NT2/D1 (cell line): Measurements from ENCODE around the gene HGFAC.

Source experiments
- DNase-seq: peaks from one replicate; pipeline ENCODE4 v3.0.0-alpha.2; 2011; ENCODE audit warnings: low read depth, low spot score
- H3K27me3 ChIP-seq: 2 replicates; pipeline ENCODE4 v1.6.0; 2011; ENCODE audit warnings: mild to moderate bottlenecking; ENCODE audit not compliant: insufficient read length, insufficient read depth
- H3K36me3 ChIP-seq: 2 replicates; pipeline ENCODE4 v1.6.1; 2011; ENCODE audit warnings: mild to moderate bottlenecking, low read length, mixed read lengths; ENCODE audit not compliant: insufficient read depth, insufficient read length
- H3K4me1 ChIP-seq: 2 replicates; pipeline ENCODE4 v1.5.1; 2011; ENCODE audit not compliant: insufficient read depth, insufficient read length
- H3K4me3 ChIP-seq: 2 replicates; pipeline ENCODE4 v1.5.1; 2011; ENCODE audit warnings: low read depth; ENCODE audit not compliant: insufficient read length
- H3K9ac ChIP-seq: 2 replicates; pipeline ENCODE4 v1.6.0; 2011; ENCODE audit warnings: low read depth; ENCODE audit not compliant: insufficient read length
- H3K9me3 ChIP-seq: 2 replicates; pipeline ENCODE4 v1.5.1; 2011; ENCODE audit warnings: mild to moderate bottlenecking, low read length; ENCODE audit not compliant: insufficient read depth
- SUZ12 ChIP-seq: IDR thresholded peaks from 2 replicates; pipeline ENCODE4 v1.6.1; 2011; ENCODE audit not compliant: insufficient read length, insufficient read depth; ENCODE audit errors: extremely low read depth
- YY1 ChIP-seq: IDR thresholded peaks from 2 replicates; pipeline ENCODE4 v1.6.1; 2011; ENCODE audit not compliant: insufficient read length, insufficient read depth
- ZNF274 ChIP-seq: IDR thresholded peaks from 2 replicates; pipeline ENCODE4 v1.6.1; 2011; ENCODE audit warnings: mild to moderate bottlenecking, low read depth, low read length

The HGFAC gene

DNA sequence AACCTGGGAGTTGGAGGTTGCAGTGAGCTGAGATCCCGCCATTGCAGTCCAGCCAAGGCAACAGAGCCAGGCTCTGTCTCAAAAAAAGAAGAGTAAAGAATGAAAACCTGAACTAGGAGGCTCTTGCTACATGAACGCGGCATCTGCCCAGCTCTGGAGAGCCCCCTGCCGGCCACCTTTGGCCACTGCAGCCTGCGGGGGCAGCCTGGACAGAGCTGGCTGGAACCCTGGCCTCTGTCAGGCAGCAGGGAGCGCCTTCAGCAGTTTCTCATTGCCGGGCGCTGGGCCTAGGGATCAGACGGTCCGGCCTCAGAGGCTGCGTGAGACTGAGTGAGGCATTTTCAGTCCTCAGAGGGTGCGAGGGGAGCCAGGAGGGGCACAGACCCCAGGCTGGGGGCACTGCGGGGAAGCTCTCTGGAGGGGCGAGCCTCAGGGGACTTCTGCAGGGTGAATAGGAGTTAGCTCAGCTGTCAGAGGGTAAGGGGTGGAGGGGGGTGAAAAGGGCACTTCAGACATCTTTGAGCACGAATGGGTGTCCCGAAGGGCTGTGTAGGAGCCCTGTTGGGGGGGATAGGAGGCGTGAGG is 38.9 kb downstream of the HGFAC start:
- H3K27me3 ChIP-seq, result peaks cover 82% of the 10 kb centered on the region
- DNase-seq, result peak; percentile 85
- no peak overlapping the region for H3K4me3 ChIP-seq
- no peaks in the 10 kb centered on the region for H3K36me3 ChIP-seq
- H3K9me3 ChIP-seq, result no peaks in the 10 kb centered on the region
- peaks cover 62% of the 10 kb centered on the region for H3K4me1 ChIP-seq
- H3K9ac ChIP-seq, result peak overlapping the region; percentile 56
- TF ChIP-seq YY1 (no peak), ZNF274 (no peak), SUZ12 (no peak)

- no peak for TF ChIP-seq SUZ12
- no peak for TF ChIP-seq YY1
- no peak for TF ChIP-seq ZNF274
Measured at GRCh38 chr4:3481113-3481531, 39.4 kb downstream of the HGFAC start.

GRCh38 chr4:3481783-3482393 is 40.1 kb downstream of the HGFAC start:
- Histone ChIP-seq H3K27me3 (peaks cover 83% of the 10 kb centered on the region), H3K4me3 (no peak overlapping the region), H3K36me3 (no peaks in the 10 kb centered on the region), H3K9me3 (no peaks in the 10 kb centered on the region), H3K4me1 (peaks cover 75% of the 10 kb centered on the region), H3K9ac (peak overlapping the region; percentile 5)
- TF ChIP-seq ZNF274 (no peak), SUZ12 (no peak)
- no peak for DNase-seq

More at GRCh38 chr4:3481113-3481531, 39.4 kb downstream of the HGFAC start:
- DNase-seq, result peak; percentile 69
- no peak overlapping the region for H3K4me3 ChIP-seq
- no peaks in the 10 kb centered on the region for H3K9me3 ChIP-seq
- no peaks in the 10 kb centered on the region for H3K36me3 ChIP-seq
- peak overlapping the region; percentile 51 for H3K9ac ChIP-seq
- H3K27me3 ChIP-seq, result peaks cover 83% of the 10 kb centered on the region
- H3K4me1 ChIP-seq, result peaks cover 67% of the 10 kb centered on the region

GRCh38 chr4:3482707-3483106 is 40.9 kb downstream of the HGFAC start:
- TF ChIP-seq YY1, result no peak
- Histone ChIP-seq H3K4me3 (no peak overlapping the region), H3K9ac (no peak overlapping the region), H3K36me3 (no peaks in the 10 kb centered on the region), H3K9me3 (no peaks in the 10 kb centered on the region), H3K4me1 (peaks cover 71% of the 10 kb centered on the region), H3K27me3 (peaks cover 83% of the 10 kb centered on the region)
- DNase-seq, result no peak

- H3K9ac ChIP-seq, result no peak overlapping the region
- H3K4me1 ChIP-seq, result peaks cover 71% of the 10 kb centered on the region
- no peaks in the 10 kb centered on the region for H3K9me3 ChIP-seq
- TF ChIP-seq ZNF274, result no peak
- TF ChIP-seq SUZ12, result no peak
- no peaks in the 10 kb centered on the region for H3K36me3 ChIP-seq
- H3K27me3 ChIP-seq, result peaks cover 83% of the 10 kb centered on the region
- no peak overlapping the region for H3K4me3 ChIP-seq
- DNase-seq, result no peak
Measured at GRCh38 chr4:3483471-3483921, 41.7 kb downstream of the HGFAC start.

DNA sequence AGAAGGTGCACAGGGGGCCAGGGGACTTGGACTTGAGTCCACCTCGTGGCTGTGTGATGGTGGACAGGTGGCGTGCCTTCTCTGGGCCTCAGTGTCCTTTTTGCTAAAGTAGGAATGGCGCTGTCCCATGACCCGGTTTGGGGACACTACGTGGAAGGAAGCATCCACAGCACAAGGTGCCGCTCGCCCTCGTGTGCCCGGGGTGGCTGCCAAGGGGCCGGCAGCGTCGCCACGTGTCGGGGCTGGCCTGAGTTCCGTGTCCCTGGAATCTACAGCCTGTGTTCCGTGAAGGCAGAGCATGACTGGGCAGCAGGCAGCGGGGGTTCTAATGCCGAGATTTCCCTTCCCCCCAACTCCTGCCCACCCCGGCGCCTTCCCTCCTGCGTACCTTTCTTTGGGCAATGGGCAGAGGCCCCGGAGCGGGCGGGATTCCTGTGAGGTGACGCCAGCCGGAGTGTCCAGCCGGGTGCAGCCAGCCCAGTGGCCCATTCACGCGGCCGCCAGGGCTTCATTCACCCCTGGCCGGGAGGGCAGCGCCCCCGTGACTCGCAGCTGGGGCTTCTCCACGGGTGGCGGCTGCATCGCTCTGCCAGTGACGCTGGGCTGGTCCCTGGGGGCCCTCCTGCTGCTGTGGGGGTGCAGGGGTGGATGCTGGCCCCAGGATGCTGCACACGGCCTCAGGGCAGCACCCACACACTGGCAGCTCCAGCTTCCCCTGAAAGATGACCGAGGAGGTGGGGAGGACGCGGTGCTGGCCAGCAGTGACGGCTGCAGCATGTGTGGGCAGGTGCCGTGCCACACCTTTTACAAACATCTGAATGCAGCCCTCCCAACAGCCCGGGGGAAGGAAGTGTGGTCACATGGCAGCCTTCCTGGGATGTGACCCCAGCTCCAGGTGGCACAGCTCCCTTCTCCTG is 42.5 kb downstream of the HGFAC start:
- TF ChIP-seq ZNF274, result no peak
- no peak for TF ChIP-seq SUZ12
- TF ChIP-seq YY1, result no peak
- DNase-seq, result no peak
- H3K9ac ChIP-seq, result peak overlapping the region; percentile 56
- peaks cover 67% of the 10 kb centered on the region for H3K4me1 ChIP-seq
- H3K27me3 ChIP-seq, result peaks cover 83% of the 10 kb centered on the region
- H3K4me3 ChIP-seq, result no peak overlapping the region
- H3K36me3 ChIP-seq, result no peaks in the 10 kb centered on the region
- no peaks in the 10 kb centered on the region for H3K9me3 ChIP-seq
